NCI-H2107 (cell line): ENCODE measurements around the gene BRF1.

Experiments
- DNase-seq: peaks from one replicate; lab custom pipeline; 2025; lab: John Stamatoyannopoulos, UW

BRF1 gene

GRCh38 chr14:105229099-105229655, 71.6 kb downstream of the BRF1 start:
- no peak for DNase-seq

GRCh38 chr14:105228562-105228961, 72.2 kb downstream of the BRF1 start:
- DNase-seq, result no peak

- no peak for DNase-seq
Measured at GRCh38 chr14:105227346-105227745, 73.5 kb downstream of the BRF1 start.

- no peak for DNase-seq
Measured at GRCh38 chr14:105226198-105226597, 74.6 kb downstream of the BRF1 start.

GRCh38 chr14:105224845-105225570, 75.8 kb downstream of the BRF1 start:
- DNase-seq, result no peak

GRCh38 chr14:105223770-105224544, 76.8 kb downstream of the BRF1 start:
- no peak for DNase-seq

GRCh38 chr14:105223260-105223659, 77.5 kb downstream of the BRF1 start:
- DNase-seq, result no peak

- no peak for DNase-seq
Measured at GRCh38 chr14:105221598-105222178, 79.1 kb downstream of the BRF1 start.

- no peak for DNase-seq
Measured at GRCh38 chr14:105220699-105221597, 79.9 kb downstream of the BRF1 start.

GRCh38 chr14:105219753-105220152, 81.0 kb downstream of the BRF1 start:
- DNase-seq, result no peak

GRCh38 chr14:105219043-105219612, 81.7 kb downstream of the BRF1 start:
- DNase-seq, result no peak

- no peak for DNase-seq
Measured at GRCh38 chr14:105218611-105219010, 82.2 kb downstream of the BRF1 start.

- no peak for DNase-seq
Measured at GRCh38 chr14:105217774-105218173, 83.0 kb downstream of the BRF1 start.

- no peak for DNase-seq
Measured at GRCh38 chr14:105216490-105217247, 84.1 kb downstream of the BRF1 start.

GRCh38 chr14:105215602-105216001, 85.2 kb downstream of the BRF1 start:
- no peak for DNase-seq

- DNase-seq, result no peak
Measured at GRCh38 chr14:105214324-105214915, 86.4 kb downstream of the BRF1 start.

GRCh38 chr14:105213361-105213760, 87.4 kb downstream of the BRF1 start:
- no peak for DNase-seq

- DNase-seq, result no peak
Measured at GRCh38 chr14:105212541-105213300, 88.1 kb downstream of the BRF1 start.

- no peak for DNase-seq
Measured at GRCh38 chr14:105211758-105212089, 89.1 kb downstream of the BRF1 start.
